Small intestine (tissue), 7 donors: ENCODE data around the gene ZBTB6. TPM values are rescaled to one million over a fixed set of nuclear protein-coding genes. Genes with fewer than 3 reads are reported as not detected.

Source experiments
- DNase-seq, 2 donors: peaks; one replicate each; pipeline versions ENCODE4 v3.0.0 to v3.0.0-alpha.2; 2013
- FAIRE-seq: peaks from 2 replicates; lab custom pipeline; 2012; peaks lifted over from hg19 to GRCh38; lab: Jason Lieb, UNC
- H3K27ac ChIP-seq, 3 donors: one replicate each; pipeline ENCODE4 v1.5.1; 2013; ENCODE audit warnings: low read length in 2 of 3, mild to moderate bottlenecking in 2 of 3, control low read depth in 1 of 3, inconsistent platforms in 1 of 3, low read depth in 1 of 3, moderate library complexity in 1 of 3
- H3K27me3 ChIP-seq, 3 donors: one replicate each; pipeline ENCODE4 v1.6.1; 2013; ENCODE audit warnings: low read length in 3 of 3, inconsistent platforms in 1 of 3; ENCODE audit not compliant: control insufficient read depth in 3 of 3, insufficient read depth in 3 of 3
- H3K36me3 ChIP-seq, 3 donors: one replicate each; pipeline ENCODE4 v1.6.1; 2013; ENCODE audit warnings: low read length in 3 of 3, inconsistent platforms in 1 of 3, low read depth in 1 of 3, mild to moderate bottlenecking in 1 of 3, moderate library complexity in 1 of 3; ENCODE audit not compliant: control insufficient read depth in 3 of 3, insufficient read depth in 2 of 3
- H3K4me1 ChIP-seq, 3 donors: one replicate each; pipeline ENCODE4 v1.6.1; 2013; ENCODE audit warnings: low read length in 2 of 3, inconsistent platforms in 1 of 3, low read depth in 1 of 3, mild to moderate bottlenecking in 1 of 3, moderate library complexity in 1 of 3; ENCODE audit not compliant: control insufficient read depth in 3 of 3, insufficient read depth in 2 of 3
- H3K4me3 ChIP-seq, 3 donors: one replicate each; pipeline ENCODE4 v1.5.1; 2013; ENCODE audit warnings: low read length in 3 of 3, control low read depth in 1 of 3, inconsistent platforms in 1 of 3, low read depth in 1 of 3, mild to moderate bottlenecking in 1 of 3, moderate library complexity in 1 of 3
- H3K9me3 ChIP-seq, 2 donors: one replicate each; pipeline ENCODE4 v1.6.1; 2013; ENCODE audit warnings: low read depth in 1 of 2, low read length in 1 of 2; ENCODE audit not compliant: control insufficient read depth in 2 of 2, insufficient read depth in 1 of 2
- WGBS, 3 donors: extraction: QIAGEN DNeasy Blood & Tissue Kit; methylation state at CpG; one replicate each; pipeline ENCODE4 v1.1.7; 2013; 5-methylcytosine and 5-hydroxymethylcytosine counted together
- polyA plus RNA-seq, 4 donors: library from polyadenylated mRNA; stranded (reverse) in 3 of 4; unstranded in 1 of 4; fragments of 200-250 nt in 3 of 4; fragments of 120-200 nt in 1 of 4; gene quantifications; one replicate each; pipeline versions ENCODE4 v1.2.1 to v1.2.3, GENCODE V29; 2013
- donor health status: healthy with polysubstance abuse.
- donor health status: control.
- donor health status: control.
- donor health status: Bipolar disorder and iron deficiency.
- donor health status: healthy.

ZBTB6 gene
- polyA plus RNA-seq, 4 donors, result 3.8 to 11.1 (median 4.2) TPM

DNA sequence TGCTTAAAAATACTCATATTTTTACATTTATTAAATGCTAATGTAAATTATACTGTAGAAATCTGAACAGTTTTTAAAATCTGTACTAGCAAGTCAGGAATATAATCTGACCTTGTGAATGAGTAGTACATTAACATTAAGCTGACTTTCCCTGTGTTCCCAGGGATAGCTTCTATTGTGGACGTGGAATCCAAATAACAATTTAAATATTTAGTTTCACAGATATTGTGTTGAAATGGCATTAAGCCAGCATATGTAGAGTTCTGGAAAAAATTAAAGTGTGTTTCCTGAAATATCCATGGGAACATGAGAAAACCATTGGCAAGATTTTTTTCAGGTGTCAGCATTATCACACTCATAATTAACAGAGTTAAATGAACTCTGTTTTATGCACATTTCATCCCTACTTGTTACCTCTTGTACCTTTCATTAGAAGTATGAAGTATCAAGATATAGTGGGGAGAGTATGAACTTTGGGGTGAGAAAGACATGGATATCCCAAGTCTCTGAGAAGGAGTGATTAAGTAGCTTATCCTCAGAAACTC lies 33.4 kb upstream of the ZBTB6 start:
- 75 to 93% (median 86%) methylated on average over 1 of the region's 1 CpG for WGBS, 3 donors
- FAIRE-seq, result no peak
- Histone ChIP-seq H3K9me3 (no peaks in the 10 kb centered on the region), H3K36me3 (peaks cover 0 to 5% (median 0%) of the 10 kb centered on the region in 3 donors), H3K4me3 (no peak overlapping the region), H3K4me1 (peaks cover 3 to 6% (median 3%) of the 10 kb centered on the region in 3 donors), H3K27ac (no peak overlapping the region), H3K27me3 (no peaks in the 10 kb centered on the region)
- DNase-seq, result no peak

DNA sequence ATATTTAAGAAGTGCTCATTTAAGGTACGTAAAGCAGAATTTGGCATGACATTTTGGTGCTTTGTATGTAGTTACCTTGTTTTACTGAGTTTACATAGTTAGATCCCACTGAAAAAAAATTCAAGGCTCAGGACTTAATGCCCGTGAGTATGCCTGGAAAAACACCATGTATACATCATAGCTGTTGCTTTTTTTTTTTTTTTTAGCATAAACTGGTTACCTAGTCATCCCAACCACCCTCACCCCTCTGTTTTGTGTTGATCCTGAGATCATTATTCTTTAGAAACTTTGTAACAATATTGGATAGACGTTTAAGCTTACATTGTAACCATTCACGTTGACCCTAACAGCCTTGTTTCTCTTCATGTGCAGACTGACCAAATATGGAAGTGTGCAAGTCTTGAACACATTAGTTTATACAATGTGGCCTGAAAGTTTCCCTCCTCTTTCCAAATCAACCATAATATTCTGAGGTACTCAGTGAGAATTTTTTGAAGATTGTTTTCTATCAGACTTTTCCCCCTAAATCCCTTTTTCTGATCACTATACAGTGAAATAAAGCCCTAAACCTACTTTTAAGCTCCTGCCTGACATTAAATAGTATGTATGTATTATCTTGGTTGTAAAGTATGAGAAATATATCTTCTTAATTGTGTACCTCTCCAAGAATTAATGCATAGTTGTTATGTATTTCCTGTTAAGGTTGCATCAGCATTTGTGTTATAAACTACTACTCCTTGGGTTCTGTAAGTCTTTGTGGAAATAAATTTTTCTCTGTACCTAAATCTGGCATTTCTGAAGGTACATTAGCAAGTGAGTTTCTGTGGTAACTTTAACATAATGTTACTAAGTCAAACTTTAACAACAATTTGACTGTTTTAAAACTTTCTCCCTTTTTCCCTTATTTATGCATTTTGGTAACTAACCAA lies 32.1 kb upstream of the ZBTB6 start:
- Histone ChIP-seq H3K27me3 (no peaks in the 10 kb centered on the region), H3K36me3 (peaks cover 0 to 5% (median 0%) of the 10 kb centered on the region in 3 donors), H3K9me3 (no peaks in the 10 kb centered on the region), H3K4me3 (no peak overlapping the region), H3K27ac (peak overlapping the region in 1 of 3 donors; percentile 11), H3K4me1 (peaks cover 3 to 6% (median 6%) of the 10 kb centered on the region in 3 donors)
- 73 to 82% (median 81%) methylated on average over 4 of the region's 4 CpGs for WGBS, 3 donors
- DNase-seq, result no peak
- FAIRE-seq, result no peak

DNA sequence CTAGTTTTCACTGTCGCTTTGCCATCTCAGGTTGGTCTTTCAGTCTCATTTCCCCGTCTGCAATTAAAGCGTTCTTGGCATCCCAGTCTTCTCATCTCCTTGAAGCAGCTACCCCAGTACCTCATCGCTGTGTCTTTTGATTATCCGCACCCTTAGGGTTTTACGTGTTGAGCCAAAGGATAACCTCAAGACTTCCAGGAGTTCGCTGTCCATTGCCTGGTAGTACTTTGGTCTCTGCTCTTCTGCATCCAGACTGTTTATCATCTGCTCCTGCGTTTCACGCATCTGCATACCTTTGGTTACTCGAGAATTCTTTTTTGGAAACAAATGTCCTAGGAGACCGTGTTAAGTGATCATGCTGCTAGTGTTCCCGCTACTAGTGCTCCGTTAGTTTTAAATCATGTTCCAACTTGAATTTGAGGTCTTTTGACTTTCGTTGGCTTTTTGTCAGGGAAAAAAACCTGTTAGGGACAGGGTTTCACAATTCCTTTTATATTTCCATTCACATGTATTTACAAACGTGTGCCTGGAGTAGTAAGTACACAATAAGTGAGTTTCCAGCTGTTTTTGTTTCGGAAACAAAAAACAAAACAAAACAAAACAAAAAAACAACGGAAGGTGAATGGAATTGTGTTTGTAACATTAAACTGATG lies 28.6 kb upstream of the ZBTB6 start:
- DNase-seq, result peak; percentile 45 to 61
- H3K4me3 ChIP-seq, result peak overlapping the region; percentile 92 to 99 (median 92)
- FAIRE-seq, result no peak
- no peaks in the 10 kb centered on the region for H3K9me3 ChIP-seq
- H3K27me3 ChIP-seq, result no peaks in the 10 kb centered on the region
- WGBS, 3 donors, result 9 to 12% (median 11%) methylated on average over 17 of the region's 17 CpGs
- H3K4me1 ChIP-seq, result peaks cover 3 to 6% (median 4%) of the 10 kb centered on the region in 3 donors
- H3K27ac ChIP-seq, result peak overlapping the region; percentile 72 to 94 (median 85)
- H3K36me3 ChIP-seq, result peaks cover 0 to 14% (median 4%) of the 10 kb centered on the region in 3 donors

DNA sequence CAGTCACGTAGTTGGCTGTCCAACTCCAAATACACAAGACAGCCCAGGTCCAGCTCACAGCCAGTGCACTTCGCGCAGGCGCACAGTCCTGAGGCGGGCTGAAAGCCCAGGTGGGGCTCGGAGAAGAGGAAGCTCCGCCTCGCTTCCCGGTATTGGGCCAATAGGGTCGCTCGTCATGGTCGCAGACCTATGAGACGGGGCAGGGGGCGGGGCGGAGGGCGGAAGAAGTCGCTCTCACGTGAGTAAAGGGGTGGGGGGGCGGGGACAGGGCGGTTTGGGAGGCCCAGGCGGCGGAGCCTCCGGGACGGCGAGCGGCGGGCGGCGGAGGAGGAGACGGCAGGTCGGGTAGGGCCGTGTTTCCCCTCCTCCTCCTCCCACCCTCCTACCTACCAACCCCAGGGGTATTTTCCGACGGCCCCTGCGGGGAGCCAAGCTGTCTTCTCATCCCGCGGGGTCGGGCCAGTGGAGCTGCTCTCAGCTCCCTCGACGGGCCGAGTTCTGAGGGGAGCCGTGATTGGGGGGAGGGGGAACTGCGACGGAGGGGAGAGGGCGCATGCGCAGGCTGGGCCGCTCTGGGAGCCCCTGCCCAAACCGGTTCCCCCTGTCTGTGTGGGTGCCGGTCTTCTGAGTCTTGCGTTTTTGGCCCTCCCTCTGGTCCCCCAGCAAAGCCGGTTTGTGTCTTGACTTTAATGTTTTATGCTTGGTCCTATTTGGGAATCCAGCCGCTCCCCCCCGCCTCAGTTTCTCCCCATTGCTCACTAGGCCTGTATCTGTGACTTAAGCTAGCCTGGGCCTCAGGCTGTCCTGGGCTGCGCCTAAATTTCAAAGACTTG lies 27.8 kb upstream of the ZBTB6 start, which contains the start of gene RABGAP1:
TSS of gene RABGAP1 (plus strand) at position 272 of the 833 bp plus-strand sequence. CDS start 16,040 bp downstream, outside the sequence.
- WGBS, 3 donors, result 0% methylated on average over 35 to 54 of the region's 54 CpGs
- DNase-seq (peak; percentile 99), FAIRE-seq (no peak)
- no peaks in the 10 kb centered on the region for H3K9me3 ChIP-seq
- H3K4me3 ChIP-seq, result peak within 1 kb of the TSS; percentile 92 to 99 (median 92)
- H3K4me1 ChIP-seq, result peaks cover 3 to 6% (median 4%) of the 10 kb centered on the region in 3 donors
- H3K36me3 ChIP-seq, result peaks cover 0 to 19% (median 4%) of the 10 kb centered on the region in 3 donors
- no peaks in the 10 kb centered on the region for H3K27me3 ChIP-seq
- H3K27ac ChIP-seq, result peak within 1 kb of the TSS; percentile 72 to 94 (median 85)

DNA sequence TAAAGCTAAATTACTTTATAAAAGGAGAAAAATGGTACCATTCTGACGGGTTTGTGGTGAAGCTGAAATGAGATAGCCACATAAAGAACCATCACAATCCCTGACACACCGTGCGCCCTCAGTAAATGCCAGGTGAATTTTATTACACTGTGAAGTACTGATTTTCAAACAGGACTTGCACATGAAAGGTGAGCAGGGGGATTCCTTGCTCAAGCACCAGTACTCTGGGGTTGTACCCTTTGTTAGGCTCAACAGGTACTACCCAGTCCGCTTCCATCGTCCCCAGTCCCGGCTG lies 27.3 kb upstream of the ZBTB6 start:
- WGBS, 3 donors, result 30 to 31% (median 31%) methylated on average over 6 of the region's 6 CpGs
- Histone ChIP-seq H3K4me3 (peak overlapping the region in 1 of 3 donors; percentile 28), H3K9me3 (no peaks in the 10 kb centered on the region), H3K27ac (peak overlapping the region; percentile 66 to 76 (median 71)), H3K4me1 (peaks cover 3 to 6% (median 4%) of the 10 kb centered on the region in 3 donors), H3K27me3 (no peaks in the 10 kb centered on the region), H3K36me3 (peaks cover 0 to 19% (median 4%) of the 10 kb centered on the region in 3 donors)
- FAIRE-seq (no peak), DNase-seq (no peak)

DNA sequence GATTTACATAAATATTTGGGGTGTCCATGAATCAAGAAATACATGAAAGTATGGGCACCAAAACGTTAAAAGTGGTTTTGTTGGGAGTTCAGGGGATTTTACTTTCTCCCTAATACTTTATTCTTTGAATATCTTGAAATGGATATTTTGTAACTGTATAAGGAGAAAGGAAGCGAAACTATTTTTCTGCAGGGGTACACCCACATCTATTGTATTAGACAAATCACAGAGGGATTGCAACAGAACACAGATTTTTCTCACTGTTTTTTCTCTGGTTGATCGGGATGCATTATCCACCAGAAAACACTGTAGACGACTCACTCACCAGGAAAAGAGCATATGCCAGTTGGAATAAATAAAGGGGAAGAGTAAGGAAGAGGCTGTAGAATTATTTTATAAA lies 26.5 kb upstream of the ZBTB6 start:
- WGBS, 3 donors, result 89 to 92% (median 91%) methylated on average over 4 of the region's 4 CpGs
- H3K36me3 ChIP-seq, result peaks cover 0 to 21% (median 4%) of the 10 kb centered on the region in 3 donors

DNA sequence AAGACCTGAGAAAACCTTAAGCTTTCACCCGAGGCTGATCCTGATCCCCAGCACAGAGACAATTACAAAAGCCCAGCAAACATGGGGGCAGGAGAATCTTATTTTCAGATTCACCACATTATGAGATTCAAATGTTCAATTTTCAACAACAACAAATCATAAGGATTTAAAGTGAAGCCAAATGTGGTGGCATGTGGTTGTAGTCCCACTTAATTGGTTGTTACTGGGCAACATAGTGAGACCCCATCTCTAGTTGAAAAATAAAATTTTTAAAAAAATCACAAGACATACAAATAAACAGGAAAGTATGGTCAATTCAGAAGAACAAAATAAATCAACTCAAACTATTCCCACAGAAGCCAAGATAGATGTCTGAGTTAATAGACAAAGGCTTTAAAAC lies 23.8 kb upstream of the ZBTB6 start:
- Histone ChIP-seq H3K4me3 (no peak overlapping the region), H3K36me3 (peaks cover 0 to 20% (median 4%) of the 10 kb centered on the region in 3 donors), H3K27ac (no peak overlapping the region), H3K9me3 (no peaks in the 10 kb centered on the region), H3K27me3 (no peaks in the 10 kb centered on the region), H3K4me1 (peaks cover 2 to 4% (median 3%) of the 10 kb centered on the region in 3 donors)
- no peak for FAIRE-seq
- DNase-seq, result no peak
- 44 to 63% (median 58%) methylated on average over 1 of the region's 1 CpG for WGBS, 3 donors

More for the DNA sequence above, 26.5 kb upstream of the ZBTB6 start:
- Histone ChIP-seq H3K27me3 (no peaks in the 10 kb centered on the region), H3K9me3 (no peaks in the 10 kb centered on the region), H3K27ac (no peak overlapping the region), H3K4me1 (peaks cover 3 to 6% (median 4%) of the 10 kb centered on the region in 3 donors), H3K4me3 (no peak overlapping the region)
- no peak for FAIRE-seq
- DNase-seq, result no peak
